Activated T-helper 1 cell treated with anti-CD3 and anti-CD28 coated beads, Interleukin-12 subunit alpha, Interleukin-12 subunit beta, Interleukin-2, Interleukin-4 antibody, amounts not matched to agents 30 ng/mL and 10 ng/mL and 1 ng/mL, durations not matched to agents 14 hours and 24 hours and 36 hours (primary cell): ENCODE measurements around the gene A2M. TPM values are rescaled to one million over a fixed set of nuclear protein-coding genes. Genes with fewer than 3 reads are reported as not detected.

Experiments
- DNase-seq: peaks from one replicate; pipeline ENCODE4 v3.0.0; 2021; ENCODE audit warnings: low spot score
- H3K27ac Mint-ChIP-seq: one replicate; pipeline ENCODE4 v1.8.0; 2021; ENCODE audit warnings: mild to moderate bottlenecking, mixed read lengths
- H3K27me3 Mint-ChIP-seq: one replicate; pipeline ENCODE4 v1.8.0; 2022; ENCODE audit warnings: mild to moderate bottlenecking, moderate library complexity, mixed read lengths; ENCODE audit not compliant: insufficient read depth
- H3K36me3 Mint-ChIP-seq: one replicate; pipeline ENCODE4 v1.8.0; 2021; ENCODE audit warnings: low read depth, mixed read lengths
- H3K4me1 Mint-ChIP-seq: one replicate; pipeline ENCODE4 v1.8.0; 2021; ENCODE audit warnings: low read depth, mixed read lengths
- H3K4me3 Mint-ChIP-seq: one replicate; pipeline ENCODE4 v1.8.0; 2021; ENCODE audit warnings: mild to moderate bottlenecking, moderate library complexity, mixed read lengths
- H3K9me3 Mint-ChIP-seq: one replicate; pipeline ENCODE4 v1.8.0; 2021; ENCODE audit warnings: mixed read lengths
- intact Hi-C: fragments of 100-400 bp; cut with micrococcal nuclease; formaldehyde crosslinking; loops from one replicate; pipeline ENCODE4 v1.15.1; 2024
- total RNA-seq: library from RNA; stranded (reverse); gene quantifications from 2 replicates; pipeline ENCODE4 v1.2.3, GENCODE V29; 2022

The A2M gene
- total RNA-seq, 1 donor from 2014 or later, result not detected

- no peaks in the 10 kb centered on the region for H3K36me3 Mint-ChIP-seq
- no peak overlapping the region for H3K4me3 Mint-ChIP-seq
- H3K9me3 Mint-ChIP-seq, result no peaks in the 10 kb centered on the region
- intact Hi-C loops, result no loop called here
- H3K27me3 Mint-ChIP-seq, result peaks cover 5% of the 10 kb centered on the region
- no peak overlapping the region for H3K27ac Mint-ChIP-seq
- no peaks in the 10 kb centered on the region for H3K4me1 Mint-ChIP-seq
- no peak for DNase-seq
These were observed 17.6 kb upstream of the A2M start for GRCh38 chr12:9133216-9133916.

GRCh38 chr12:9132008-9132535 lies 16.4 kb upstream of the A2M start:
- peaks cover 5% of the 10 kb centered on the region for H3K27me3 Mint-ChIP-seq
- H3K27ac Mint-ChIP-seq, result no peak overlapping the region
- H3K4me1 Mint-ChIP-seq, result no peaks in the 10 kb centered on the region
- intact Hi-C loops, result no loop called here
- no peak for DNase-seq
- no peaks in the 10 kb centered on the region for H3K36me3 Mint-ChIP-seq
- H3K4me3 Mint-ChIP-seq, result no peak overlapping the region
- no peaks in the 10 kb centered on the region for H3K9me3 Mint-ChIP-seq

- intact Hi-C loops, result no loop called here
- Mint-ChIP-seq H3K27me3 (peaks cover 5% of the 10 kb centered on the region), H3K4me1 (no peaks in the 10 kb centered on the region), H3K9me3 (no peaks in the 10 kb centered on the region), H3K36me3 (no peaks in the 10 kb centered on the region), H3K27ac (no peak overlapping the region), H3K4me3 (no peak overlapping the region)
- DNase-seq, result no peak
These were observed 14.5 kb upstream of the A2M start for GRCh38 chr12:9130244-9130643.

- H3K9me3 Mint-ChIP-seq, result no peaks in the 10 kb centered on the region
- no peak overlapping the region for H3K4me3 Mint-ChIP-seq
- H3K27ac Mint-ChIP-seq, result no peak overlapping the region
- DNase-seq, result no peak
- H3K4me1 Mint-ChIP-seq, result no peaks in the 10 kb centered on the region
- H3K36me3 Mint-ChIP-seq, result no peaks in the 10 kb centered on the region
- intact Hi-C loops, result no loop called here
- H3K27me3 Mint-ChIP-seq, result no peaks in the 10 kb centered on the region
These were observed 12.4 kb upstream of the A2M start for GRCh38 chr12:9127936-9128663.

- no peak for DNase-seq
- no peaks in the 10 kb centered on the region for H3K9me3 Mint-ChIP-seq
- H3K36me3 Mint-ChIP-seq, result no peaks in the 10 kb centered on the region
- no peak overlapping the region for H3K4me3 Mint-ChIP-seq
- intact Hi-C loops, result no loop called here
- no peaks in the 10 kb centered on the region for H3K4me1 Mint-ChIP-seq
- H3K27ac Mint-ChIP-seq, result no peak overlapping the region
- H3K27me3 Mint-ChIP-seq, result no peaks in the 10 kb centered on the region
These were observed 11.8 kb upstream of the A2M start for GRCh38 chr12:9127484-9127883.

GRCh38 chr12:9124383-9125031 lies 8.8 kb upstream of the A2M start:
- H3K4me3 Mint-ChIP-seq, result no peak overlapping the region

GRCh38 chr12:9123781-9124382 lies 8.2 kb upstream of the A2M start:
- intact Hi-C loops, result no loop called here
- H3K27me3 Mint-ChIP-seq, result no peaks in the 10 kb centered on the region
- H3K4me3 Mint-ChIP-seq, result no peak overlapping the region
- H3K36me3 Mint-ChIP-seq, result no peaks in the 10 kb centered on the region
- DNase-seq, result no peak
- H3K9me3 Mint-ChIP-seq, result no peaks in the 10 kb centered on the region
- H3K27ac Mint-ChIP-seq, result no peak overlapping the region
- H3K4me1 Mint-ChIP-seq, result no peaks in the 10 kb centered on the region

More at GRCh38 chr12:9124383-9125031, 8.8 kb upstream of the A2M start:
- intact Hi-C loops, result no loop called here
- H3K27me3 Mint-ChIP-seq, result no peaks in the 10 kb centered on the region
- DNase-seq, result no peak
- H3K36me3 Mint-ChIP-seq, result no peaks in the 10 kb centered on the region
- H3K4me1 Mint-ChIP-seq, result no peaks in the 10 kb centered on the region
- no peaks in the 10 kb centered on the region for H3K9me3 Mint-ChIP-seq
- H3K27ac Mint-ChIP-seq, result no peak overlapping the region

GRCh38 chr12:9122091-9122609 lies 6.4 kb upstream of the A2M start:
- Mint-ChIP-seq H3K4me3 (no peak overlapping the region), H3K36me3 (no peaks in the 10 kb centered on the region), H3K27me3 (no peaks in the 10 kb centered on the region), H3K27ac (no peak overlapping the region), H3K9me3 (no peaks in the 10 kb centered on the region), H3K4me1 (no peaks in the 10 kb centered on the region)
- intact Hi-C loops, result no loop called here
- DNase-seq, result no peak

- Mint-ChIP-seq H3K9me3 (no peaks in the 10 kb centered on the region), H3K36me3 (no peaks in the 10 kb centered on the region), H3K27ac (no peak overlapping the region), H3K4me1 (peaks cover 11% of the 10 kb centered on the region), H3K4me3 (no peak overlapping the region), H3K27me3 (no peaks in the 10 kb centered on the region)
- no peak for DNase-seq
- intact Hi-C loops, result no loop called here
These were observed 4.9 kb upstream of the A2M start for GRCh38 chr12:9120487-9121184.

GRCh38 chr12:9118158-9118557 lies 2.4 kb upstream of the A2M start:
- intact Hi-C loops, result no loop called here

GRCh38 chr12:9114946-9115345 lies 773 bp downstream of the A2M start:
- intact Hi-C loops, result no loop called here
- H3K4me1 Mint-ChIP-seq, result peaks cover 11% of the 10 kb centered on the region
- H3K9me3 Mint-ChIP-seq, result no peaks in the 10 kb centered on the region
- DNase-seq, result no peak
- H3K27me3 Mint-ChIP-seq, result peaks cover 3% of the 10 kb centered on the region
- H3K36me3 Mint-ChIP-seq, result no peaks in the 10 kb centered on the region
- H3K4me3 Mint-ChIP-seq, result no peak overlapping the region
- H3K27ac Mint-ChIP-seq, result no peak overlapping the region

More at GRCh38 chr12:9118158-9118557, 2.4 kb upstream of the A2M start:
- H3K27me3 Mint-ChIP-seq, result no peaks in the 10 kb centered on the region
- no peak for DNase-seq
- no peaks in the 10 kb centered on the region for H3K36me3 Mint-ChIP-seq
- H3K4me3 Mint-ChIP-seq, result no peak overlapping the region
- H3K9me3 Mint-ChIP-seq, result no peaks in the 10 kb centered on the region
- no peak overlapping the region for H3K27ac Mint-ChIP-seq
- H3K4me1 Mint-ChIP-seq, result peaks cover 11% of the 10 kb centered on the region

- Mint-ChIP-seq H3K36me3 (no peaks in the 10 kb centered on the region), H3K27me3 (peaks cover 3% of the 10 kb centered on the region), H3K4me1 (peaks cover 11% of the 10 kb centered on the region), H3K4me3 (no peak overlapping the region), H3K27ac (no peak overlapping the region), H3K9me3 (no peaks in the 10 kb centered on the region)
- DNase-seq, result no peak
- intact Hi-C loops, result no loop called here
These were observed 1.8 kb downstream of the A2M start for GRCh38 chr12:9113987-9114309.
